Duodenal mucosa (tissue), 2 donors: ENCODE measurements around the gene GRAP.
"Not testable (repeated sequence)": the region's sequence is repeated elsewhere in the genome, so short reads cannot be mapped to it uniquely, and the experiment has no call there.

ENCODE experiments used
- H3K27ac ChIP-seq: one replicate; pipeline ENCODE4 v1.7.0; 2013; ENCODE audit warnings: low read depth, low read length
- H3K27me3 ChIP-seq, 2 donors: one replicate each; pipeline ENCODE4 v1.7.0; 2013; ENCODE audit warnings: low read length in 2 of 2, control low read depth in 1 of 2; ENCODE audit not compliant: insufficient read depth in 2 of 2, control insufficient read depth in 1 of 2
- H3K36me3 ChIP-seq, 2 donors: one replicate each; pipeline ENCODE4 v1.7.0; 2013; ENCODE audit warnings: low read length in 2 of 2, control low read depth in 1 of 2; ENCODE audit not compliant: insufficient read depth in 2 of 2, control insufficient read depth in 1 of 2
- H3K4me1 ChIP-seq, 2 donors: one replicate each; pipeline ENCODE4 v1.7.0; 2013; ENCODE audit warnings: low read length in 2 of 2, control low read depth in 1 of 2; ENCODE audit not compliant: insufficient read depth in 2 of 2, control insufficient read depth in 1 of 2
- H3K4me3 ChIP-seq, 2 donors: one replicate each; pipeline ENCODE4 v1.7.0; 2013; ENCODE audit warnings: low read length in 2 of 2, low read depth in 1 of 2
- H3K9ac ChIP-seq, 2 donors: one replicate each; pipeline ENCODE4 v1.7.0; 2013; ENCODE audit warnings: low read length in 2 of 2, low read depth in 1 of 2
- H3K9me3 ChIP-seq, 2 donors: one replicate each; pipeline ENCODE4 v1.7.0; 2013; ENCODE audit warnings: low read length in 2 of 2, control low read depth in 1 of 2; ENCODE audit not compliant: control insufficient read depth in 1 of 2

The GRAP gene

DNA sequence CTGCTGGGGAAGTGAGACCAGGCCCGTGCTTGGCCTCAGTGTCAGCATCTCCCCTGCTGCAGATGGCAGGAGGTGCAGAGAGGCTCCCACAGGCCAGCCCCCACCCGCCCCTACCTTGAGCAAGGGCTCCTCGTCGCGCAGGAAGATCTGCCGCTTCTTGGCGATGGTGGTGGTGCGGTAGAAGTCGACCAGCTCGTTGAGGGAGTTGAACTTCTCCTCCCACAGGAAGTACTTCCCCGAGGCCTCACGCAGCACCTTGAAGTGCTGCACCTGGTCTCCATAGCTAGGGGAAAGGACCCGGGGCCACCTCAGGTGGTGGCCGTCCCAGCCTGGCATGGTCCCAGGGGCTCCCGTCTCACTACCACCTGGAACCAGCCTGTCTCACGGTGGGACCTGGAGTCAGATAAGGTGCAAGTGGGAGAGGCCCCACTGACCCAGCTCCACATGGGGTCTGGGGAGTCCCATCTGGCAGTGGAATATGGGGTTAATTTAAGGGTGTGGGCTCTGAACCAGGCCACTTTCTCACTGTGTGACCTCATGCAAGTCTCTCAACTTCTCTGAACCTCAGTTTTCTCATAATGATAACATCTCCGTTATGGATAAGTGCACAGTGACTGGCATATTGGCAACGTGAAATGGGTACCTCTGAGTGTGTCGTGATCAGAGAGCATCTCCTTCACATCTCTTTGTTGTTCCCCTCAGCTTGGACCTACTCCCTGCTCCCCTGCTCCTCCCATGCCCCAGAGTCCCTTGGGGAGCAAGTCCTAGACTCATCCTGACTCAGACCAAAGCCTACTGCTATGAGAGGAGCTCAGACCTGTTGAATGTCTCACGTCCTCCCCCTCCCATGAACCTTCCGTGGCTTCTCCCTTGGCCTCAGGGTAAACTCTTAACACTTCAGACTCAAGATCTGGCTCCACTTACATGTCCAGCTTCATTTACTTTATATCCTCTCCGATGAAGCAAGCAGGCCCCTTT, 22.4 kb downstream of the GRAP start:
- Histone ChIP-seq H3K9ac (no peak overlapping the region), H3K36me3 (no peaks in the 10 kb centered on the region), H3K27me3 (no peaks in the 10 kb centered on the region), H3K9me3 (no peaks in the 10 kb centered on the region), H3K4me1 (no peaks in the 10 kb centered on the region), H3K27ac (no peak overlapping the region), H3K4me3 (no peak overlapping the region)

DNA sequence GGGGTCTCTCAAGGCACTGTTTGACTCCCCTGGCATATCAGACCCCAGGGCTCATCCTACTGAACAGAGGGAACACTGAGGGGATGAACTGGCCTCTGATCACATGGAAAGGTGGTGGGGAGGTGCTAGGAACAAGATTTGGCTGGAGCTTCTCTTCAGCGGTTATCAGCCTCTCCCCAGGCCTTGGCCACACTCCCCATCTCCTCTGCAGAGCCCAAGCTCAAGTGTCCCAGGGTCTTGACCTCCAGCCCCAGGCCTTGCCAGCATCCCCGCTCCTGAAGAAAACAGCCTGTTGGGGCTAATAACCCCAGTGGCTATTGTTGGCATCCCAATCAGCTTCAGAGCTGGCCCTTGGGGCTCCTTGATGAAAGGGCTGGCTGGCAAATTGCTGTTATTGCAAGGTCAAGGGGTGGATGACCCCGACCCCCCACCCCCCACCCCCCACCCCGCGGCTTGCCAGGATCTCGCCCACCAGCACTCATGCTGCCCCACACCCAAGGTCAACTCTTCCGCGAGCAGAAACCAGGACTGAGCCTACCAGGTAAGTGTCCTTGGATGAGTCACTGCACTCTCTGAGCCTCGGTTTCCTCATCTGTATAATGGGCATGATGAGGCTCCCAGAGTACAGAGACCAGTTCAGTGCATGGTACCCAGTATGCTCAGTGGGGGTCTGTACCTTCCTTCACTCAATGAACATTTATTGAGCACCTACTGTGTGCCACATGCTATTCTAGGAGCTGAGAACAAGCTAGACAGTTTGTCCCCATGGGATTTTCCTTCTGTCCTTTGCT, 23.4 kb downstream of the GRAP start:
- Histone ChIP-seq H3K9me3 (no peaks in the 10 kb centered on the region), H3K4me3 (no peak overlapping the region), H3K36me3 (no peaks in the 10 kb centered on the region), H3K4me1 (peaks cover 0 to under 1% of the 10 kb centered on the region in 2 donors), H3K9ac (no peak overlapping the region), H3K27ac (no peak overlapping the region), H3K27me3 (no peaks in the 10 kb centered on the region)

DNA sequence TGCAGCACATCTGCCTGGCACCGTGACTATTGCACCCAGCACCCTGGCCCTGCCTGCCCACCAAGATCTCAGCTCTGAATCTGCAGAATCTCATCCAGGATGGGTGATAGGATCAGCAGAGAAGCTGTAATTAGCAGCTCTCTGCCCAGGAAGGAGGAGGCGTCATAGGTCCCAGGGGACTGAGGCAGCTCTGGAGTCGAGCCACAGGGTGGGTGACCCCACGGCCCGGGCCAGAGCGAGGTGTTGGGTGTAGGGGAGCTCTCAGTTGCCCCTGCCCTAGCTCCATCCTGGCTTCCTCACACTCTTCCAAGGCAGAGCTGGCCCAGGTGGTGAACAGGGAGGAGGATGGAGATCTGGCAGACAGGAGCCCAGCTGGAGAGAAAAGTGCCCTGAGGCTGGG, 24.0 kb downstream of the GRAP start:
- H3K9me3 ChIP-seq = no peaks in the 10 kb centered on the region
- no peak overlapping the region for H3K4me3 ChIP-seq
- H3K9ac ChIP-seq = no peak overlapping the region
- H3K36me3 ChIP-seq = no peaks in the 10 kb centered on the region
- H3K27ac ChIP-seq = no peak overlapping the region
- H3K4me1 ChIP-seq = peaks cover 0 to 5% of the 10 kb centered on the region in 2 donors
- no peaks in the 10 kb centered on the region for H3K27me3 ChIP-seq

DNA sequence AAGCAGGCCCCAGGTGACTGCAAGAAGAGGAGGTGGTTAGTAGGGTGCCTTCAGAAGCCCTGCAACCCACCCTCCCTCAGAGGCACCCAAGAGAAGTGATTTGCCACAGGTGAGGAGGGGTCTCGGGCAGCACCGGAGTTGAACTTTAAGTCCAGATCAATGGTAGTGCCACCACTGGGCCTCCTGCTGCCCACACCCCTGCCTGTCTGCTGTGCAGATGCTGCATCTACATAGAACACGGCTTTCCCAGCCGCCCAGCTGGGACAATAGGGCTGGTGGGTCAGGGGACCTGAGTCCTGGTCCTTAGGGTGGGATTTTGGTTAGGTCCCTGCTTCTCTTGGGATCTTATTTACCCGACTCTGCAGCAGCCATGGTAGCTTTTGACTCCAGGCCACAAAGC, 24.6 kb downstream of the GRAP start:
- no peaks in the 10 kb centered on the region for H3K36me3 ChIP-seq
- H3K4me3 ChIP-seq = no peak overlapping the region

DNA sequence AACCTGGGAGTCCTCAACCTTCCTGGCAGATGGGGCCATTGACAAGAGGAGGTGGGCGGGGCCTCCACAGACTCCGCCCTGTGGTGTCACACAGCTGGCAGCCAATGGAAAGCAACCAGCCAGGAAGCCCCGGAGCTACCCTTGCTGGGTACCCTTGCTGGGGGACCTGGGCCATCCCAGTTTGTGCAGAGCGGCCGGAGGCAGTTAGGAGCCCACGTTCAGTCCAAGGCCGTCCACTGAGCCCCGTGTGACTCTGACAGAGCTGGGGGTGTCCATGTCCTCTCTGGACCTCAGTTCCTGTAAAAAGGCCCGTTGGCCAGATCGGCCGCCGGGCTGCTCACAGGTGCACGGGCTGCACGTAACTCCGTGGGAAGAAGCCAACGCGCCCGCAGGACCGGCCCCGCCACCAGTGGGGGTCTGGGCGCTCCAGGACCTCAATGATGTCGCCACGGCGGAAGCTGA, 25.1 kb downstream of the GRAP start:
- no peak overlapping the region for H3K9ac ChIP-seq
- no peak overlapping the region for H3K4me3 ChIP-seq
- H3K27me3 ChIP-seq = no peaks in the 10 kb centered on the region
- peaks cover 0 to 5% of the 10 kb centered on the region in 2 donors for H3K4me1 ChIP-seq
- H3K27ac ChIP-seq = no peak overlapping the region
- no peaks in the 10 kb centered on the region for H3K36me3 ChIP-seq
- H3K9me3 ChIP-seq = no peaks in the 10 kb centered on the region

More for the DNA sequence above, 24.6 kb downstream of the GRAP start:
- peaks cover 0 to 5% of the 10 kb centered on the region in 2 donors for H3K4me1 ChIP-seq
- no peak overlapping the region for H3K9ac ChIP-seq
- H3K27ac ChIP-seq = no peak overlapping the region
- no peaks in the 10 kb centered on the region for H3K9me3 ChIP-seq
- no peaks in the 10 kb centered on the region for H3K27me3 ChIP-seq

DNA sequence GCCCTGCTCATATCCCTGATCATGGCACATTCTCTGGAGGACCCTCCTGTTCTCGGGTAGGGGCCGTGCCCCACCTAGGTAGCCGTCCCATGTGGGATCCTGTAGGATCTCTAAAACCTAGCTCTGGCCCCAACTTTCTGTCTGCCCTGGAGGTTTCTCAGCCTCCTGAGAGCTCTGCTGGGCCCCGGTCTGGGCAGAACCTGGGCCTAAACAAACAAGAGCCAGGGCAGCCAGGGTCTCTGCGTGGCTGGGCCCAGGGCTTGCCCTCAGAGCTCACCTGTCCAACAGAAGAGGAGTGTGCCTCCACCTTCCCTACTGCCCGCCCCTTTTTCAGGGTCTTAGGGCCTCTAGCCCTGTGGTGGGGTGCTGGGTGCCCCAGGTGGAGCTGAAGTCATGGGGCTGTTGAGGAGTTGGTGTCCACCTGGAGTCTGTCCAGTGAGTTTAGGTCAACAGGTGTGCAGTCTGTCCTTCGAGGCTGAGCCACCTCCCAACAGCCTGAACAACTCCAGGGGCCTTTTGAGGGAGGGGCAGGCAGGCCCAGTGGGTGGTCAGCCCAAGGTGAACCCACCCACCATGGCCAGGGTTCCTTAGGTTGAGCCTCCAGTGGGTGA, 25.6 kb downstream of the GRAP start:
- H3K36me3 ChIP-seq, H3K9me3 ChIP-seq, H3K27ac ChIP-seq, H3K4me1 ChIP-seq, H3K9ac ChIP-seq, H3K27me3 ChIP-seq, H3K4me3 ChIP-seq: not testable (repeated sequence)

DNA sequence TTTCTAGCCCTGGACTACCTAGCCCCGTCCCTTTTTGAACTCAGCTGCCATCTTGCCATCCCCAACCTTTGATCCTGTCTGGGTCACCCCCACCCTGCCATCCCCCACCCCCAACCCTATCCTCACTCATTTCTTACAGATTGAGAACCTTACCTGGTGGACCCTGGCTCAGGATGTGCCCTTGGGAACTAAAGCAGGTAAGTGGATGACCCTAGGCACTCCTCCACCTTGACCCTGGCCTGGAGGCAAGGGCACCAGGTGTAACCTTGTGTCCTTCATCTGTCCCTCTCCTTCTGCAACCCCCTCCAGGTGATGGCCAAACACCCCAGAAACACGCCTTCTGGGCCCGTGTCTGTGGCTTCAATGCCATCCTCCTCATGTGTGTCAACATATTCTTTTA, 26.7 kb downstream of the GRAP start:
- no peak overlapping the region for H3K9ac ChIP-seq
- H3K4me1 ChIP-seq = peaks cover 0 to 5% of the 10 kb centered on the region in 2 donors
- no peak overlapping the region for H3K27ac ChIP-seq
- H3K4me3 ChIP-seq = no peak overlapping the region
- no peaks in the 10 kb centered on the region for H3K27me3 ChIP-seq
- H3K36me3 ChIP-seq = no peaks in the 10 kb centered on the region
- no peaks in the 10 kb centered on the region for H3K9me3 ChIP-seq

DNA sequence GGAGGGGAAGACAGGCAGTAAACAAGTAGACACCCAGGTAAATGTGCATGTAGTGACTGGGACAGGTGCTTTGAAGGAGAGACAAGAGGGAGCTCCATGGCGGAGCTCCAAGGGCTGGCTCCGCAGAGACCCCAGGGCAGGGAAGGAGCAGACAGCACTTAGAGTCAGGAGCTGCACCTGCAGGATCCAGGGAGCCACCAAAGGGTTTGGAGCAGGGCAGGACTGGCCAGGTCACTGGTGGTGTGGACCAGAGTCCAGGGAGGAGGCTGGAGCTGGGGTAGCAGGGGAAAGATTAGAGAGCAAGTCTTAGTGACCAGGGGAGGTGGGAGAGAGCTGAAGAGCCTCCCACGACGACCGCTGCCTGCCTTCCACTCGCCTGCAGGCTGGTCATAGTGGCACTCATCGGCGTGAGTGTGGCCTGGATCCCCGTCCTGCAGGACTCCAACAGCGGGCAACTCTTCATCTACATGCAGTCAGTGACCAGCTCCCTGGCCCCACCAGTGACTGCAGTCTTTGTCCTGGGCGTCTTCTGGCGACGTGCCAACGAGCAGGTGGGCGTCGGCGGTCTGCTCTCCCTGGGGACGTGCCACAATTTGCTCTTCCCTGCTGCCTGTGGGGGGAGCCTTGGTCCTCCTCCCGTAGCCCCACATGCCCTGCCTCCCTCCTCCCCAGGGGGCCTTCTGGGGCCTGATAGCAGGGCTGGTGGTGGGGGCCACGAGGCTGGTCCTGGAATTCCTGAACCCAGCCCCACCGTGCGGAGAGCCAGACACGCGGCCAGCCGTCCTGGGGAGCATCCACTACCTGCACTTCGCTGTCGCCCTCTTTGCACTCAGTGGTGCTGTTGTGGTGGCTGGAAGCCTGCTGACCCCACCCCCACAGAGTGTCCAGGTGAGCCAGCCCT, 27.5 kb downstream of the GRAP start:
- no peak overlapping the region for H3K9ac ChIP-seq
- no peaks in the 10 kb centered on the region for H3K9me3 ChIP-seq
- no peaks in the 10 kb centered on the region for H3K36me3 ChIP-seq
- H3K4me3 ChIP-seq = no peak overlapping the region
- peaks cover 0 to 5% of the 10 kb centered on the region in 2 donors for H3K4me1 ChIP-seq
- H3K27ac ChIP-seq = no peak overlapping the region
- no peaks in the 10 kb centered on the region for H3K27me3 ChIP-seq

DNA sequence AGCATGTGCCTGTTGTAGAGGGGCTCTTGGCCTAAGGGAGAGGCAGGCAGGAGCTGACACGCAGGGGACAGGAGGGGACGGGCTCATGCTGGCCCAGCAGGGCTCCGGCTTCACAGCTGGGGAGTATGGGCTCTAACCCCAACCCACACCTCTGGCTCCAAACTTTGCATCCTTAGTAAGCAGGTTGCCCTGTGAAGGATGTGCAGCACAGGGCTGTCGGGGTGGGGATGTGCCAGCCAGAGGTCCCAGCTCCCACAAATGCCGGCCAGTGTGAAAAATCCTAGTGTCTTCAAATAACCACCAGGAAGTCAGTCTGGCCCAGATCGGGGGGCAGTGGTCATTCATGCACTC, 28.2 kb downstream of the GRAP start:
- no peaks in the 10 kb centered on the region for H3K9me3 ChIP-seq
- no peak overlapping the region for H3K4me3 ChIP-seq
- H3K9ac ChIP-seq = no peak overlapping the region
- no peak overlapping the region for H3K27ac ChIP-seq
- no peaks in the 10 kb centered on the region for H3K36me3 ChIP-seq
- no peaks in the 10 kb centered on the region for H3K27me3 ChIP-seq
- peaks cover 0 to 5% of the 10 kb centered on the region in 2 donors for H3K4me1 ChIP-seq
